22Rv1 (cell line): ENCODE results near the gene SUOX.

Experiments
- H3K27ac ChIP-seq: fragments of 450-650 bp; 2 replicates; pipeline ENCODE4 v1.5.1; 2017
- CTCF ChIP-seq: fragments of 450-650 bp; IDR thresholded peaks from 2 replicates; pipeline ENCODE4 v1.5.1; 2017; ENCODE audit warnings: mild to moderate bottlenecking
- ZFX ChIP-seq: fragments of 450-650 bp; IDR thresholded peaks from 2 replicates; pipeline ENCODE4 v1.6.1; 2017; ENCODE audit warnings: antibody characterized with exemption, borderline replicate concordance

SUOX gene

GRCh38 chr12:55965941-55966407 lies 31.1 kb upstream of the SUOX start, which contains the start of gene PMEL:
Gene PMEL, minus strand, starts transcription at chr12:55966042. Its CDS starts 31 bp downstream, at chr12:55966011.
- no peak for TF ChIP-seq CTCF
- peak within 1 kb of the TSS; percentile 79 for H3K27ac ChIP-seq

- H3K27ac ChIP-seq: peak within 1 kb of the TSS; percentile 79
- no peak for TF ChIP-seq CTCF
- TF ChIP-seq ZFX: no peak
These were observed 30.4 kb upstream of the SUOX start, which contains the start of gene CDK2 for GRCh38 chr12:55966408-55967281. Gene CDK2, plus strand, starts transcription at chr12:55966830. Its CDS starts 179 bp downstream, at chr12:55967009.

GRCh38 chr12:55969356-55969755 lies 27.7 kb upstream of the SUOX start:
- peak overlapping the region; percentile 13; the same call in 1 of the 2 replicates for H3K27ac ChIP-seq
- no peak for TF ChIP-seq CTCF
- TF ChIP-seq ZFX: no peak

- H3K27ac ChIP-seq: peak overlapping the region; percentile 89
These were observed 26.3 kb upstream of the SUOX start for GRCh38 chr12:55970775-55971174.

GRCh38 chr12:55972042-55972441 lies 25.0 kb upstream of the SUOX start:
- peak overlapping the region; percentile 89 for H3K27ac ChIP-seq
- TF ChIP-seq ZFX (no peak), CTCF (no peak)

More at GRCh38 chr12:55970775-55971174, 26.3 kb upstream of the SUOX start:
- TF ChIP-seq ZFX (no peak), CTCF (no peak)

GRCh38 chr12:55972456-55972855 lies 24.6 kb upstream of the SUOX start:
- TF ChIP-seq ZFX (no peak), CTCF (no peak)
- H3K27ac ChIP-seq: peak overlapping the region; percentile 89
